GM18499 (cell line): ENCODE data around the gene SLC2A10.

Source experiments
- ATAC-seq: cut with Tn5 transposase; IDR thresholded peaks from one replicate; pipeline ENCODE4 v1.9.1; 2021; ENCODE audit warnings: moderate number of reproducible peaks; ENCODE audit not compliant: insufficient read depth, unreplicated experiment

The SLC2A10 gene

GRCh38 chr20:46681032-46681854, 28.2 kb upstream of the SLC2A10 start:
- no peak for ATAC-seq

DNA sequence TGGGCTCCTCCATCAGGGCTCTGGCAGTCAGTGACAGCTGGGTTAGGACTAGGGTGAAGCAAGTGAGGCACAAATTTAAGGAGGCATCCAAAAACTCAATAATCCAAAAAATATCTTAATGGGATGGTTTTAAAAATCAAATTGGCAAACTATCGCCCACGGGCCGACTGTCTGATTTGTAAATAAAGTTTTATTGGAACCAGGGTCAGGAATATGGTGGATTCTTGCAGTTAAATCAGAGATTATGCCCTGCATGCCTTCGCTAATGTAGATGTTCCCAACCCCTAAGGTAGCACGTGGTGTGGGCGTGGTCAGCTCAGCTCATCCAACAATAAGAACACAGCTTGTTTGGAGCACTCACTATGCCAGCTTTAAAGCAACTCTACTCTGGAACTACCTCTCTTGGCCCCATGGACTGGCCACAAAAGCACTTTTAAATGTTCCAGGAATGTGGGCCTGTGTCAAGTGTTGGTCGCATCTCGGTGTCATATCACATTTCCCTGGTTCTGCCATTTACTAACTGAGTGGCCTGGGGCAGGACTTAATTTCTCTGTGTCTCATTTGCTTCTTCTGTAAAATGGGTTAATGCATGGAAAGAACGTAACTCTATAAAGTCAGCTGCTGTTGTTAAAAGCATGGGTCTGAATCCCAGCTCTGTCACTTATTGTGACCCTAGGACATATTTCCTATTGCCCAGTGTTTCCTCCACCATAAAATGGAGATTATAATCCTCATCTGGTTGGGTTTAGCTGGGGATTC, 27.2 kb upstream of the SLC2A10 start:
- ATAC-seq = no peak

DNA sequence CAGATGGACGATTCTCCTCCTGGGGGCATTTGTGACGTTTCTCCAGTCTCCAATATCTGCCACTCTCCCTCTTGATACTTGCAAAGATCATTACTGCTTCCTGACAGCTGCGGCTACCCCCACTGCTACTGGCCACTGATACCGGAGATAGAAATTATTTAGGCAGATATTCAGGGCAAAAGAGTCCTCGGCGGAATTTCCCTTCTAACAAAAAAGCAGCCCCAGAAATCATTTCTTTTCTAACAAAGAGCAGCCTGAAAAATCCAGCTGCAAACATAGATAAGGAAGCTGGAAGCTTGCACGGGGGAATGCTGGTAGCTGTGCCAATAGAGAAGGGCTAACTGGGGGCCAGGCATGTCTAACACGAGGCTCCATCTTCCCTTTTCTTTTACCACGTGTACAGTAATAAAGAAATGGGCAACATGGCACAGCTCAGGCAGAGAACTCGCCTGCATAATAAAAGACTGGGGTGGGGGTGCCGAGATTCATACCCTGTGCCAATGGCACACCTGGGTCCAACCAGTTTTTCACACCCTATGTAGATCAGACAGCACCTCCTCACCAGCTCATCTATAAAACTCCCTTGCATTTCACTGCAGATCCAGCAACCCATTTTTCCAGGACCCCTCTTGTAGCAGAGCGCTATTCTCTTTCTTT, 26.3 kb upstream of the SLC2A10 start:
- ATAC-seq = no peak

GRCh38 chr20:46683668-46683938, 25.8 kb upstream of the SLC2A10 start:
- no peak for ATAC-seq

- no peak for ATAC-seq
Observed at GRCh38 chr20:46683939-46684750, 25.3 kb upstream of the SLC2A10 start.

- no peak for ATAC-seq
Observed at GRCh38 chr20:46688151-46689081, 21.0 kb upstream of the SLC2A10 start.

GRCh38 chr20:46689082-46689753, 20.2 kb upstream of the SLC2A10 start, which contains the start of gene TP53RK:
TSS of gene TP53RK (minus strand) at chr20:46689444. CDS start at chr20:46689414, 30 bp downstream.
- peak; percentile 71 for ATAC-seq

GRCh38 chr20:46689754-46690085, 19.7 kb upstream of the SLC2A10 start:
- ATAC-seq = no peak

DNA sequence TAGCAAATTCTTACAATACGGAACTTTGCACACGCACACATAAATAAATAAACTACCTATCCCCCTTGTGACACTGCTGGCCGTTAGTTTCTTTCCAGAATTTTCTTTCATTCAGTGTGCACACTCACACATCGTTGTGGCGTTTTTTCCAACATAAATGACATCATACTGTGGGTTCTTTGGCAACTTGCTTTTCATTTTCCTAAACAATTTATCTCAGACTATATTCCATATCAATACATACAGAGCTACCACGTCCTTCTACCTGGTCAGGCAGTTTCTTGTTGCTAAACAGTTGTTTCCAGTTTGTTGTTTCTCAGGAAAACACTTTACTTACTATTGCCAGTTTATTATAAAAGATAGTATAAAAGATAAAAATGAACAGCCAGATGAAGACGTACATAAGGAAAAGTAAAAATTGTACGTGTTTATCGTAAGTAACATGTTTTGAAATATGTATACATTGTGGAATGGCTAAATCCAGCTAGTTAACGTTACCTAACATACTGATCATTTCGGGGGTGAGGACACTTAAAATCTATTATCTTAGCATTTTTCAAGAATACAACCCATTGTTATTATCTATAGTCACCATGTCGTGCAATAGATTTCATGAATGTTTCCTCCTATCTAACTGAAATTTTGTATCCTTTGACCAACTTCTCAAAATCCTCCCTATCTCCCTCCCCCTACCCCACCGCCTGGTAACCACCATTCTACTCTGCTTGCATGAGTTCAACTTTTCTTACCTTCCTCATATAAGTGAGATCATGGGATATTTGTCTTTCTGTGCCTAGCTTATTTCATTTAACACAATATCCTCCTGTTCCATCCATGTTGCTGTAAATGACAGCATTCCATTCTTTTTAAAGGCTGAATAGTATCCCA, 19.0 kb upstream of the SLC2A10 start:
- ATAC-seq = no peak

GRCh38 chr20:46691196-46691595, 18.3 kb upstream of the SLC2A10 start:
- no peak for ATAC-seq

DNA sequence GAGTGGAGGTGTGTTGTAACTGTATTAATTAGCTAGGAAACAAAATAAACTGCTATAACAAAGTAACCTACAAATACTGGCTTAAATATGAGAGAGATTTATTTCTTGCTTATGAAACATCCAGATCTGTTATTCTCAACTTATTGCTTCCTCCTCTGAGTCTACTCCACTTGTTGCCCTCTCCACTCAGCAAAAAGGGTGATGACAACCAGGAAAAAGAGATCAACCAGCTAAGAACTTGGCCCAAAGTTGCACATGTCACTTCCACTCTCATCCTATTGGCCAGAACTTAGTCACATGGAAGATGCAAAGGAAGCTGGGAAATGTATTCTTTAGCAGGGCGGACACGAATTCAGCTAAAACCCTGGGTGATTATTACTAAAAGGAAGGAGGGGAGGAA, 15.0 kb upstream of the SLC2A10 start:
- ATAC-seq = no peak

DNA sequence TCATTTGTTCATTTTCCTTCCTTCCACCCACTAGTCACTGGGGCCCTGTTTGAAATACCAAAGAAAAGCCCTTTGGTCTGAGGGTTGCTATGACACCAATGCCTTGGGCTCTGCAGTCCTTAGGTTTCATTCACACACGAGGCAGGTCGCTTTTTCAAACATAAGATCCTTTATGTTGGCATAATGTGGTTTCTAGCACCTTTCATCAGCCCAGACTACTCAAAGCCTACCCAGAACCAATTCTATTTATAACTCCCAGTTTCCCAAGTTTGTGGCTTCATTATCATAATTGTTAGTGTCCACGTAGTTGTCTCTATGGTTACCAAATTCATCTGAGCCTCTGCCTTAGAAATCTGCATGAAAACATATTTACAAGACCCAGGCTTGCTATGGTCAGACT, 13.6 kb upstream of the SLC2A10 start:
- ATAC-seq = no peak

- no peak for ATAC-seq
Observed at GRCh38 chr20:46696791-46697279, 12.6 kb upstream of the SLC2A10 start.

DNA sequence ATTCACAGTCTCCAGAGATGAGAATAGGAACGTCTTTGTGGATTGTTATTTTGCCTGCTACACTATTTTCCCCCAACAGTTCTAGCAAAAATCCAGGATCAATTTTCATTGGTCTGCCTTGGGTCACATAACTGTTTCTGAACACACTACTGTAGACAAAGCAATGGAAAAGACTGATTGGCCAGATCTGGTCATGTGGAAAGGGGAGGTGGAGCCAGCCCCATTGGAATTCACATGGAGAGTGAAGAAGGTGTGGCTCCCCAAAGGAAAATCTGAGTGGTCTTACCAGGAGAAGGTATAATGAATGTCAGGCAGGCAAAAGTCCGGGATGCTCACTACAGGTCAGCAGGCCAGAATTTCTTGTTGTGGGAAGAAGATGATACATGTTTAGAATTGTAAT, 10.7 kb upstream of the SLC2A10 start:
- no peak for ATAC-seq

DNA sequence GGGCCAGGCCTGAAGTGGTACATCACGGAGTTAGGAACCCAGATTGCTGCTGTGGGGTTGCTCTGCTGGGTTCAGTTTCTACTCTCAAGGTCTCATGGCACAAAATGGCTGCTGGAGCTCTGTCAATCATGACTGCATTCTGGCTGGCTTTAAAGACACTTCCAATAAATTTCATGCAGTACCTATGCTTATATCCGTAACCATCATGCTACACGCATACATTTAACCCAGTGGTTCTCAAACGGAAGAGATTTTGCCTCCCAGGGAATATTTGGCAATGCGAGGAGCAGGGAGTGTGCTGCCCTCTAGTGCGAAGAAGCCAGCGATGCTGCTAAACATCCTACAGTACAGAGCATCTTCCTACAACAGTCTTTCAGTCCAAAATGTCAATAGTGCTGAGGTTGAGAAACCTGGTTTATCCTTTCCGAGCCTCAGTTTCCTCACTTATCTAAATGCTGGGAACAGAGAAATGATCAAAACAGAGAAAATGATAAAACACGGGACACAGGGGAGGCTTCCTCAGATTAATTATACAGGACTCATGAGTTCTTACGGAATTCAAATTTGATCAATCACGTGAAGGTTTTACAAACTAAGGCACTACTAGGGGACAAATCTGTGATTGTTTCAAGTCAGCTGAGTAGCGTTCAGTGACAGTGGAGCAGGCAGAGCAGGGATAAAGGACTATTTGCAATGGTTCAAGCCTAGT, 9.6 kb upstream of the SLC2A10 start:
- no peak for ATAC-seq

- ATAC-seq = no peak
Observed at GRCh38 chr20:46700481-46700880, 9.0 kb upstream of the SLC2A10 start.

DNA sequence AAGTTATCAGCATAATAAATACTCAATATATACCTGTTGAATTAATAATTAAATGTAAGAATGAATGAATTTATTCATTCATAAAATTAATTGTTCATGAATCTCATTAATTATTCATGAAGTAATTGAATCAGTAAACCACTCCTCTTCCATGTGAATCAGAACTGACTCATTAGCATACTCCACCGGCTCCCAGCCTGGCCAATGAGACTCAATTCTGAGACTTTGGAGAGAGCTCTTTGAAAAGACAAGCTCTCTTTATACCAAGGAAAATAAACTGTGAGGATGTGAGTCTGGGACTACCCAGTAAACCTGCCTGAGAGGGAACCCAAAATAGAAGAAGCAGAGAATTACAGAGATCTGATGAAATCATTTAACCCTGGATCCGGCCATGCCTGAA, 8.4 kb upstream of the SLC2A10 start:
- ATAC-seq = no peak
